DMS79 treated with DMSO at 0.1 percent for 48 hours (cell line): ENCODE data around the gene MYORG.

ENCODE experiments used
- DNase-seq: peaks from one replicate; lab custom pipeline; 2025; lab: John Stamatoyannopoulos, UW

Gene MYORG

GRCh38 chr9:34384368-34385165, 7.9 kb upstream of the MYORG start:
- no peak for DNase-seq

GRCh38 chr9:34383904-34384303, 7.2 kb upstream of the MYORG start:
- no peak for DNase-seq

GRCh38 chr9:34382879-34383278, 6.2 kb upstream of the MYORG start:
- DNase-seq, result no peak

- DNase-seq, result no peak
These were observed 5.4 kb upstream of the MYORG start for GRCh38 chr9:34382054-34382453.

GRCh38 chr9:34381323-34381722, 4.6 kb upstream of the MYORG start:
- peak; percentile 34 for DNase-seq

- DNase-seq, result peak; percentile 57
These were observed 4.0 kb upstream of the MYORG start for GRCh38 chr9:34380511-34381315.

GRCh38 chr9:34380034-34380510, 3.4 kb upstream of the MYORG start:
- DNase-seq, result peak; percentile 44

GRCh38 chr9:34379334-34380033, 2.8 kb upstream of the MYORG start:
- DNase-seq, result peak; percentile 90

- DNase-seq, result no peak
These were observed 1.8 kb upstream of the MYORG start for GRCh38 chr9:34378376-34379060.

- peak; percentile 43 for DNase-seq
These were observed 677 bp upstream of the MYORG start for GRCh38 chr9:34377404-34377746.

- DNase-seq, result no peak
These were observed 650 bp downstream of the MYORG start for GRCh38 chr9:34375901-34376595.

GRCh38 chr9:34374905-34375552, 1.7 kb downstream of the MYORG start:
- DNase-seq, result peak; percentile 38

- DNase-seq, result no peak
These were observed 2.4 kb downstream of the MYORG start for GRCh38 chr9:34374339-34374738.

- DNase-seq, result no peak
These were observed 2.9 kb downstream of the MYORG start for GRCh38 chr9:34373749-34374148.

GRCh38 chr9:34372467-34373011, 4.2 kb downstream of the MYORG start:
- DNase-seq, result no peak

- no peak for DNase-seq
These were observed 4.7 kb downstream of the MYORG start for GRCh38 chr9:34371886-34372466.

GRCh38 chr9:34370970-34371880, 5.5 kb downstream of the MYORG start:
- DNase-seq, result no peak

- no peak for DNase-seq
These were observed 6.2 kb downstream of the MYORG start for GRCh38 chr9:34370335-34370969.

GRCh38 chr9:34369636-34370035, 7.1 kb downstream of the MYORG start:
- no peak for DNase-seq
